GM19043 (cell line): ENCODE results near the gene ZMYND15.

Experiments used
- ATAC-seq: cut with Tn5 transposase; IDR thresholded peaks from one replicate; pipeline ENCODE4 v1.9.1; 2021; ENCODE audit warnings: low read depth; ENCODE audit not compliant: unreplicated experiment

ZMYND15 gene

DNA sequence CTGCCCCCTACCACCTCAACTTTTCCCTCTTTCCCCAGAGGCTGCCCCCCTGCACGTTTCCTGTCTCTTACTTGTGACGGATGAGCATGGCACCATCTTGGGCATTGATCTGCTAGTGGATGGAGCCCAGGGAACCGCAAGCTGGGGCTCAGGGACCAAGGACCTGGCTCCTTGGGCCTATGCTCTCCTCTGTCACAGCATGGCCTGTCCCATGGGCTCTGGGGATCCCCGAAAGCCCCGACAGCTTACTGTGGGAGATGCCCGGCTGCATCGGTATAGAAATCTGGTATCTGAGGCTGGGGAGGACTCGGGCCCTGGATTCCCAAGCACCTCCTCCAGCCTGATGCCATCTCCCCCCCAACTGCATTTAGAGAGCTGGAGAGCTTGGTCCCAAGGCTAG lies 1.9 kb downstream of the ZMYND15 start:
- no peak for ATAC-seq

GRCh38 chr17:4742133-4742532 lies 2.5 kb downstream of the ZMYND15 start:
- no peak for ATAC-seq

GRCh38 chr17:4742629-4743028 lies 3.0 kb downstream of the ZMYND15 start:
- no peak for ATAC-seq

- no peak for ATAC-seq
Observed at GRCh38 chr17:4743216-4743615, 3.6 kb downstream of the ZMYND15 start.

DNA sequence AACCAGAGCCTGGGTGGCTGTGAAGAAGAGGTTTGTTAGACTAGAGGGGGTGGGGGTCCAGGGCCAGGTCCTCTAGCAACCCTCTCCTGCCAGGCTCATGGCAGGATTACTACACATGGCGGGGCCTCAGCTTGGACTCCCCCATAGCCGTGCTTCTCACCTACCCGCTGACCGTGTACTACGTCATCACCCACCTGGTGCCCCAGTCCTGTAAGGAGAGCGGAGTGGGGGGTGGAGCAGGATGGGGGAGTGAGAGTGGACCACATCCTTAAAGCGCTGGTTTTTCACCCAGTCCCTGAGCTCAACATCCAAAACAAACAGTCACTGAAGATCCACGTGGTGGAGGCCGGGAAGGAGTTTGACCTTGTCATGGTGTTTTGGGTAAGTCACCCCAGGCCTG lies 4.3 kb downstream of the ZMYND15 start:
- ATAC-seq: no peak

DNA sequence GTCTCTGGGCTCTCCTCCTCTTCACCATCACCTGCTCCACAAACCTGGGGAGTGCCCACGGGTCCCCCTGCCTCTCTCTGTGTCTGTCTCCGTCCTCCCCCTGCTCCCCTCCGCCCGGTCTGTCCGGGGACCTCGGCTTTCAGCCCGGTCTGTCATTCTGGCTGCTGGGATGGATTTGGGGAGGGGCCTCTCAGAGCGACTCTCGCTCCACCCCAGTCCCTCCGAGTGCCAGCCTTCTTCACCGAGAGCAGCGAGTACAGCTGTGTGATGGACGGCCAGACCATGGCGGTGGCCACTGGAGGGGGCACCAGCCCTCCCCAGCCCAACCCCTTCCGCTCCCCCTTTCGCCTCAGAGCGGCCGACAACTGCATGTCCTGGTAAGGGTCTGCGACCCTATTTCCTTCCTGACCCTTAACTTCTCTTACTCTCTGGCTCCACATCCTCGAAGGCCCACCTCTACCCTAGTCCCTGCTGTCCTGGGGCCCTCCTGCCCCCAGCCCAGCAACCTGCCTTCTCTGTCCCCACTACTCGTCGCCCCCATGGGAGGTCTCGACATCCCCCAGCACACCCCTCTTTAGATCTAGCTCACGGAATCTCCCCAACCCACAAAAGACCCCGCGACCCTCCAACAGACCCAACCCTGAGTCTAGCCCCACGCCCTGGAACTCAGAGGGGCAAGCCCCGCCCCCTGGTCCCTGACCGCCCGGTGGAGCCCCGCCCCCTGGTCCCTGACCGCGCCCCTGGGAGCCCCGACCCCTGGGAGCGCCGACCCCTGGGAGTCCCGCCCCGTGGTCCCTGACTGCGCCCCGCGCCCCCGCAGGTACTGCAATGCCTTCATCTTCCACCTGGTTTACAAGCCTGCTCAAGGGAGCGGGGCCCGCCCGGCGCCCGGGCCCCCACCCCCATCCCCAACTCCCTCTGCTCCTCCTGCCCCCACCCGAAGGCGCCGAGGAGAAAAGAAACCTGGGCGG lies 5.7 kb downstream of the ZMYND15 start:
- ATAC-seq: no peak

DNA sequence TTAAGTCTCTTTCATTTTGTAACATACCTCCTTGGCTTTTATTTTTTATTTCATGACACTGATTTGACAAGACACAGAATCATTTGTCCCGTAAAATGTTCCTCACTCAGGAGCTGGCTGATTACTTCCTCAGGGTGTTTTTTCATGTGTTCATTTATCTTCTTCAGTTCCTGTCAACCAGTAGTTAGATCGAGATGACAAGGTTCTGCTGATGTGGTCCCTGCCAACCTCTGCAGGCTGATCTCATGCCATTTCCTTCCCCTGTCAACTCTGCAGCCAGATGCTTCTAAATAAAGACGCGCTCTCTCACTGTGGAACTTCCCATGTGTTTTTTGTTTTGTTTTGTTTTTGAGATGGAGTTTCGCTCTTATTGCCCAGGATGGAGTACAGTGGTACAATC lies 8.2 kb downstream of the ZMYND15 start:
- no peak for ATAC-seq

DNA sequence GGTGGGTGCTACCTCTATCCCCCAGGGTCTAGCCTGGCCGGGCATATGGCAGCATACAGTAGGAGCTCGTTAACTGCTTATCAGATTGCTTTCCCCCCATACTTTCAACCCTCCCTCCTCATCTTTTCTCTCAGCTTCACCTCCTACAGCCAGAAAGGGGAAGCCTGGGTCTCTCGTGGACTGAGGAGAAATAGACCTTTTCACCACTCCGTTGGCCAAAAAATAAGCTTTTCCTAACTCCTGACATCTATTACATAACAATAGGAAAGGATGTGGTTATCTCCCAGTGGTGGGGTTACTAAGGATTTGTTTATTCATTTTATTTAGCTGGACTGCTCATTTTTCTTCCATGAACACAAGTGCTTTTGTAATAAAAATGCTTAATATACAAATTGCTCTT lies 9.1 kb downstream of the ZMYND15 start:
- ATAC-seq: no peak

DNA sequence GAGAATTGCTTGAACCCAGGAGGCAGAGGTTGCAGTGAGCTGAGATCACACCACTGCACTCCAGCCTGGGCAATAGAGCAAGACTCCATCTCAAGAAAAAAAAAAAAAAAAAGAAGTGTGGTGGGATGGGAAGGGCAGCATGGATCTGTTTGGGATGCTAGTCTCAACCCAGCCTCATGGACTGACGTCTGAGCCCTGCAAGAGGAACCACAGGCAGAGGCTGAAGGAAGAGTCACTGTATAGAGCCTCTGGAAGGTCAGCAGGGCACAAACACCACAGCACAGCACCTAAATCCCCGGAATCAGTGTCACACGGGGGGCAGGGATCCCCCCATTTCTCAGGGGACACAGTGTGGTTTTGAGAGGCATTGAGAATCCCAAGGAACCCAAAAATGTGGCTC lies 11.0 kb downstream of the ZMYND15 start:
- ATAC-seq: no peak

- no peak for ATAC-seq
Observed at GRCh38 chr17:4751932-4752331, 12.3 kb downstream of the ZMYND15 start.

DNA sequence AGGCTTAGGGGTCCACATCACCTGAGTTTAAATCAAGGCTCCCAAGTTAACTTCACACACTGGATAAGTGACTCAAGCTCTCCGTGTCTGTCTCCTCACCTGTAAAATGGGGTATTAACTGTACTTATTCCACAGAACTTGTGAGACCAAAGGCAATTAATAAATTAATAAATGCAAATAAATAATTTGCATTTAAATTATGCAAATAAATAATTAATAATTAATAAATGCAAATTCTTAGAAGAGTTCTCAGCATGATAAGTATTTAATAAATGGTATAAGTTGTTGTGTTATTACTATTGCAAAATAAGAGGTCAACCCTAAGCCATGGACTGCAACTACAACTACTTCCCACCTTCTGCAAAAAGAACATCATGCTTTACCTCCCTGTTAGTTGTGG lies 13.8 kb downstream of the ZMYND15 start:
- ATAC-seq: no peak

GRCh38 chr17:4759776-4760236 lies 20.2 kb downstream of the ZMYND15 start:
- no peak for ATAC-seq

GRCh38 chr17:4764595-4764994 lies 25.0 kb downstream of the ZMYND15 start:
- ATAC-seq: no peak

DNA sequence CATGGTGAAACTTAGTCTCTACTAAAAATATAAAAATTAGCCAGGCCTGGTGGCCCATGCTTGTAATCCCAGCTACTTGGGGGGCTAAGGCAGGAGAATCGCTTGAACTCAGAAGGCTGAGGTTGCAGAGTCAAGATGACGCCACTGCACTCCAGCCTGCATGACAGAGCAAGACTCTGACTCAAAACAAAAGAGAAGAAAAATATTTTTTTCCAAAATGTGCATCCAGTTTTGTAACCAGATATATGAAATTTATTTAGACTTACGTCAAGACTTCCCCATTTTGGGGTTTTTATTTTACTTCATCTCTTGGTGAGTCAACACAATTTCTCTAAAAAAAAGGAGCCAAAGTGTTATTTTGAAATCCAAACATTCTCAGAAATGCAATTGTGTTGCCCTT lies 26.6 kb downstream of the ZMYND15 start:
- ATAC-seq: no peak

GRCh38 chr17:4766723-4767122 lies 27.1 kb downstream of the ZMYND15 start:
- no peak for ATAC-seq

GRCh38 chr17:4768298-4768697 lies 28.7 kb downstream of the ZMYND15 start:
- no peak for ATAC-seq

DNA sequence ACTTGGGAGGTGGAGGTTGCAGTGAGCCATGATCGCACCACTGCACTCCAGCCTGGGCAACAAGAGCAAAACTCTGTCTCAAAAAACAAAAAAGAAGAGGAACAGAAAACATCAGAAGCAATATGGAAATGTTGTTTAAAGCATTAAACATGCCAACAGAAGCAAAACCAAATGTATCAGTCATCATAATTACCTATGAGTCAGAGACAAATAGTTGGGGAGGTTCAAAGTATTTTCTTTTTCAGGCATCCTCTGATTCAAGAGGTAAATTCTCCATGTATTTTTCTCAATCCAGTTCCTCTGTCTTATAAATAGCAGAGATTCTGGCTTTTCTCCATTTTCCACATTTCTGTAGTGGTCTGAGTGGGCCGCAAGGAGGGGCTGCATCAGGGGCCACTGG lies 30.0 kb downstream of the ZMYND15 start:
- no peak for ATAC-seq

- ATAC-seq: no peak
Observed at GRCh38 chr17:4771519-4772234, 32.0 kb downstream of the ZMYND15 start, which contains the start of gene TM4SF5. Gene TM4SF5 (plus strand): TSS chr17:4771886. CDS start chr17:4771923, 37 bp downstream.

DNA sequence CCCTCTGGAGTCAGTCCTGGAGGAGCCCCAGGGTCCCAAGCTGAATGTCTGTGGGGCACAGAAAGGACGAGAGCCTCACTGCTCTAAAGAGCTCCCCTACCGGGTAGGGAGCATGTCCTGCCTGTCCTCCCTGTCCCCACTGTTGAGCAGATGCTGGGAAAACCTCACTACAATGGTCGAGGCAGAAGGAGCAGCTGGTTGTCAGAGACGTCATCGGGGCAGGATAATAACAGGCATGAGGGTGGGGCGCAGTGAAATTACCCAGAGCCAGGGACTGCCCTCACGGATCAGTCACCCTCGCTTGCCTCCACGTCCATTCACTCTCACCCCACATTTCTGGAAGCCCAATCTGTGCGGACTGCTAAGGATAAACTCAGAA lies 32.6 kb downstream of the ZMYND15 start:
- ATAC-seq: no peak

GRCh38 chr17:4777969-4778760 lies 38.5 kb downstream of the ZMYND15 start:
- ATAC-seq: no peak
